Left colon (tissue), 2 donors: ENCODE results near the gene TIGD3. TPM values are rescaled to one million over a fixed set of nuclear protein-coding genes. Genes with fewer than 3 reads are reported as not detected.

Experiments used
- ATAC-seq: fragments of 200-7000 bp; cut with Tn5 transposase; one replicate; pipeline ENCODE4 v1.9.1; 2020; ENCODE audit warnings: mild to moderate bottlenecking, moderate library complexity
- DNase-seq, 2 donors: peaks; one replicate each; pipeline ENCODE4 v3.0.0-alpha.2; 2020
- intact Hi-C, 2 donors: fragments of 100-400 bp; cut with DNase I in 1 of 2; cut with micrococcal nuclease in 1 of 2; formaldehyde crosslinking; loops; one replicate each; pipeline versions ENCODE4 v1.11.2 to v1.14.0; 2022; cut with DNase I, micrococcal nuclease
- total RNA-seq, 2 donors: library from RNA; stranded (reverse); fragmentation: NEBNext Ultra II Directional; extraction: Animal tissue kit (Norgen Biotek cat#: 25700); gene quantifications; one replicate each; pipeline ENCODE4 v1.2.1, GENCODE V29; 2021
- donor health status: DM: no; HTN: no; CAD: no.
- donor health status: DM: yes; HTN: yes; CAD: no.

Gene TIGD3
- total RNA-seq, 2 donors from 2014 or later: 0.20 to 0.61 TPM

GRCh38 chr11:65381716-65382032 lies 27.1 kb downstream of the TIGD3 start:
- no peak for DNase-seq
- ATAC-seq: peak; percentile 58
- intact Hi-C loops: loop anchor here in 1 of 2 donors (5.0 kb wide), 1 partner anchor 36 kb away; no protein-coding TSS in a partner anchor

DNA sequence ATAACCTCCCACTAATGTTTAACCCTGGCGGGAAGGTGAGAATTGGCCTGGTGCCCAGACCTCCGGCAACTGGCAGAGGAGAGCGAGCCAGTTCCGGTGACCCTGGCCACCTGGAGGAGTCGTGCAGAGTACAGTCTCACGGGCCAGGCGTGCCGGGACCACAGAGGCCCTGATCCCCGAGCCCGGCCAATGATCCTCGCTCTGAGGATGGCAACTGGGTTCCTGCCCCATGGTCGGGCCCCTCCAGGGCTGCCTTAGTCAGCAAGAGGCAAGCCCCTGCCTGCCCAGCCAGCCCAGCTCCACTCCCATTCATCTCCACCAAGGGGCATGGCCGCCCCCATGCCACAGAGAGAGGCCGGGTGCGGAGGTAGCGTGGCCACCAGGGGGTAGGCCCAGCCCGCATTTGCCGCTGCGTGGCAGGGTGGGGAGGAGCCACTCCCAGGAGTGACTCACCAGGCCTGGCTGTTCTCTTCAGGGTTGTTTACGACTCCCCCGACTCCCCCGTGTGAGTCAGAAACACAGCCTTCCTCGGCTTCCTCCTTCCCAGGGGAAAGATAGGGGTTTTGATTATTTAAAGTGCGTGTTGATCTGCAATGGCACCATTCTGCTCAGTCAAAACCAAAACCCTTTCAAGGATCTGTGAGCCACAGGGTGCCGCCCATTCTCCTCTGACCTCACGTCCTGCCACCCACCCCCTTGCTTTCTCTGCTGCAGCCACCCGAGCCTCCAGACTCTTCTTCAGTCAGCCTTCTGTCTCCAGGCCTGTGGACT lies 27.7 kb downstream of the TIGD3 start, which contains the start of gene SLC25A45:
TSS of gene SLC25A45 (minus strand) at position 614 of the 771 bp plus-strand sequence. CDS start 695 bp downstream, outside the sequence.
- DNase-seq: peak; percentile 90 to 95
- ATAC-seq: peak; percentile 82
- intact Hi-C loops: loop anchor here in 1 of 2 donors (5.0 kb wide), 1 partner anchor 35 kb away; no protein-coding TSS in a partner anchor

- intact Hi-C loops: loop anchor here in 1 of 2 donors (5.0 kb wide), 1 partner anchor 34 kb away; no protein-coding TSS in a partner anchor
- DNase-seq: peak; percentile 92 to 93
- ATAC-seq: peak; percentile 55
These were observed 28.3 kb downstream of the TIGD3 start for GRCh38 chr11:65382804-65383368.

DNA sequence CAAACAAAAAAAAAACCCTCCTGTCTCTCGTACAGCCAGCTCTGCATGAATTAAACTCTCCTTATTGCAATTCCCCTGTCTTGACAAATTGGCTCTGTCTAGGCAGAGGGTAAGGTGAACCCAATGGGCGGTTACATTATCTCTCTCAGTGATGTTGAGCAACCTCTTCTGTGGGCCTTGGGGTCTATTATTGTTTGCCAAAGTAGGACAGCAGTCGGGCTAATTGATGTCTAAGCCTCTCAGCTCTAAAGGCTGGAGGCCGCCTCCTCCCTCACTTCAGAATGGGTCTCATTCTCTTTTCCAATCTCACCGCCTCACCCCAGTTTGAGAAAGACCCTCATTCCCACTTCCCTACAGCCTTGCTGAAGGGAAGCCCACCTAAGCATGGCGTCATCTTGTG lies 29.2 kb downstream of the TIGD3 start:
- DNase-seq (no peak), ATAC-seq (no peak)
- intact Hi-C loops: loop anchor here in 1 of 2 donors (5.0 kb wide), 1 partner anchor 34 kb away; no protein-coding TSS in a partner anchor

GRCh38 chr11:65384301-65384889 lies 29.8 kb downstream of the TIGD3 start:
- DNase-seq: no peak
- intact Hi-C loops: loop anchor here in 1 of 2 donors (5.0 kb wide), 1 partner anchor 33 kb away; no protein-coding TSS in a partner anchor
- no peak for ATAC-seq

- peak; percentile 91 to 95 for DNase-seq
- ATAC-seq: peak; percentile 63
- intact Hi-C loops: no loop called here
These were observed 32.0 kb downstream of the TIGD3 start, which contains the start of gene FRMD8 for GRCh38 chr11:65386307-65387140. Gene FRMD8, plus strand, starts transcription at chr11:65386637. Its CDS starts 400 bp downstream, at chr11:65387037.

- DNase-seq (no peak), ATAC-seq (no peak)
- intact Hi-C loops: no loop called here
These were observed 34.2 kb downstream of the TIGD3 start for GRCh38 chr11:65388731-65389130.

DNA sequence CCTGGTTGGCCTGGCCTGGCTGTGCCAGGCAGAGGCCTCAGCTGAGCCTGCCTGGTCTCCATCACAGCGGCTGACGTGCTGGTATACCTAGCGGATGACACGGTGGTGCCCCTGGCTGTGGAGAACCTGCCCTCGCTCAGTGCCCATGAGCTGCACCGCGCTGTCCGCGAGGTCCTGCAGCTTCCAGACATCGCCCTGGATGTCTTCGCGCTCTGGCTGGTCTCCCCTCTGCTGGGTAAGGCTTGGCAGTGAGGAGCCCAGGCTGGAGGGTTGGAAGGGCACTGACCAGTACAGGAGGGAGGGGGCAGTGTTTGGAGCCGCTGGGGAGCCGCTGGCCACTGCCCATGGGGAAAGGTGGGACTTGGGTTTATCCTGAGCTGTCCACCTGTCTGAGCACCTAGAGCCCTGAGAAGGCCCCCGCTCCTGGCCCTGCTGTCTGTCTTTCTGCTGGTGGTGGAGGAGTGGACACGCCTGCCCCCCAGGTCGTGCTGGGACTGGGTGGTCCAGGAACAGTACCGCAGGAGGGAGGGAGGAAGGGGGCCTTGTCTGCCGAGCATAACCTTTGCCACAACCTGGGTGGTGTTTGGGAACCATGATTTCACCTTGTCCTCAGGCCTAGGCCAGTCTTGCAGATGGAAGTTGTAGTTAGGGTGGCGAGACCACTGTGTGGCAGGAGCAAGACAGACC lies 34.9 kb downstream of the TIGD3 start:
- no peak for DNase-seq
- intact Hi-C loops: no loop called here

DNA sequence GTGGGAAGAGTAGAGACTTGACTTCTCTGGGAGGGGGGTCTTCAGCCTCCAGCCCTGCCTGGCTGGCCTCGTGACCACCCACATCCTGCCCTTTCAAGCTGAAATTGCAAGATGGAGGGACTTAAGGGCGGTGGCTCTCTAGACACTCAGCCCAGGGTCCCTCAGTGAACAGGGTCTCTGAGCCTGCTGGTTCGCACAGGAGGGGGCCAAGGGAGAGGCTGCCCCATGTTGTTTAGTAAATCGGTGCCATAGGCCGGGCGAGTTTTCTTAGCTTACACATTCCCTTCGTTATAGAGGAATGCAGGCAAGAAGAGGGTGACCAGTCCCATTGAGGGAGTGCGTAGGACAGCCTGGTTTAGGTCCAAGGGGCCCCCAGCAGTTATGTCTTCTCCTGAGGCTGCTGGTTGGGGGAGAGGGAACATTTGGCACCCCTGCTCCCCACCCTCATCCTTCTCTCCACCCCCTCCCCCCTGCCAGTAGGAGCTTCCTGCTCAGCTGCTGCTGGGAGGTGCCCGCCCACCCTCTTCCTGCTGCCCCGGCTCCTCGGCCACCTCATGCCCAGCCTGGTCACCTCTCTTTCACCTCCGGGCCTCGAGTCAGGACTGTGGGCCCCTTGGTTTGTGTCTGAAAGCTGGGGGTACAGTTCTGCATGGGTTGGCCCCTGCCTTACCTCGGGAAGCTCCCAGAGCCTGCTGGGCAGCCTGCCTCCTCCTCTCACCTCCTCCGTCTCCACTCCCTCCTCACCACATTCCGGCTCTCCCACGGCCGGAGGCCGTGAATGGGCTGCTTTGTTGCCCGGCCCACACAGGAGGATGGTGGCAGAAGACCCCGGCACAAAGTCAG lies 35.8 kb downstream of the TIGD3 start:
- intact Hi-C loops: no loop called here
- DNase-seq (no peak), ATAC-seq (no peak)

More for the DNA sequence above, 34.9 kb downstream of the TIGD3 start:
- ATAC-seq: no peak

DNA sequence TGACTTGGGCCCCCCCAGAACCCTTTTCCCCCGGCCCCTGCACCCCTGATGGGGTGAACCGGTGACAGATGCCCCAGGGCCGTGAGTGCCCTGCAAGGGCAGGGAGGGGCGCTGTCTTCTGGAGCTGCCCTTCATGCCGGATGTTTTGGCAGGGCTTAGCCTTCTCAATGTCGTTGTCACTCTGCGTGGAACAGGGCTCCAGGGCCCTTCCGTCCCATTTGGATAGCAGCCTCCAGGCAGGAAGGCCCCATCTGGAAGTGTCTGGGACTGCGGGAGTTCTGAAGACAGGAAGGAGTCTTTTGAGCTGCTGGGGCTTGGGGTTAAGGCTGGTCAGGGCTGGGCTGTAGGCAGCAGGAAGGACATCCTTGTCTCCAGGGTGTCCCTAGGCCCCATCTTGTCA lies 36.4 kb downstream of the TIGD3 start:
- intact Hi-C loops: no loop called here
- ATAC-seq (no peak), DNase-seq (no peak)

GRCh38 chr11:65392186-65392829 lies 37.8 kb downstream of the TIGD3 start:
- intact Hi-C loops: no loop called here
- ATAC-seq (no peak), DNase-seq (no peak)

DNA sequence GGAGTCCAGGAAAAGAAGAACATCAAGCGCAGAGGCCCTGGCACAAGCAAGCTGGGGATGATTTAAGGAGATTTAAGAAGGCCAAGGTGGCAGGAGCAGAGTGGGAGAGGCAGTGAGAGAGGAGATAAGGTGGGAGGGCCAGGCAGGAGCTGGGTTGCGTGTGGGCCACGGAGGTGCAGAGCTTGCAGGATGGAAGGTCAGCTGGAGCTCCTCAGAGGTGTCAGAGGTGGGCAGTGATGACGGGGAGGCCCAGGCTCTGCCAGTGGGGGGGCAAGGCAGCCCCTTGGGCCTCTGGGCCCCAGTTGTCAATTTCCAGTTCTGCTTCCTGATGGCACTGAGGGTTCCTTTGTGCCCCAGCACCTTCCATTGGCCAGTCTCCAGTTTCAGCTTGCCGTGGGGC lies 38.3 kb downstream of the TIGD3 start:
- DNase-seq (no peak), ATAC-seq (no peak)
- intact Hi-C loops: no loop called here

- ATAC-seq (no peak), DNase-seq (no peak)
- intact Hi-C loops: no loop called here
These were observed 39.0 kb downstream of the TIGD3 start for GRCh38 chr11:65393513-65394079.

DNA sequence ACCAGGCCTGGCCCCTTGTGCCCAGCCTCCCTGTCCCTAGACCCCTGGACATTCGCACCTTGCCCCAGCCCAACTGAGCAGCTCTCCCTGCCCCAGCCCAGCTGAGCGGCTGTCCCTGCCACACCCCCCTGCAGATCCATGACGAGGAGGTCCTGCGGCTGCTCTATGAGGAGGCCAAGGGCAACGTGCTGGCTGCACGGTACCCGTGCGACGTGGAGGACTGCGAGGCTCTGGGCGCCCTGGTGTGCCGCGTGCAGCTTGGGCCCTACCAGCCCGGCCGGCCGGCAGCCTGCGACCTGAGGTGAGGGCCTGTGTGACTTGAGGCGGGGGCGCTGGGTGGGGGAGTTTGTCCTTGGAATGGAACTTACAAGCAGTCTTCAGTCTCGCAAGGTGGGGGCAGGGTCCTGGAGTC lies 39.6 kb downstream of the TIGD3 start:
- no peak for ATAC-seq
- intact Hi-C loops: no loop called here
- no peak for DNase-seq

DNA sequence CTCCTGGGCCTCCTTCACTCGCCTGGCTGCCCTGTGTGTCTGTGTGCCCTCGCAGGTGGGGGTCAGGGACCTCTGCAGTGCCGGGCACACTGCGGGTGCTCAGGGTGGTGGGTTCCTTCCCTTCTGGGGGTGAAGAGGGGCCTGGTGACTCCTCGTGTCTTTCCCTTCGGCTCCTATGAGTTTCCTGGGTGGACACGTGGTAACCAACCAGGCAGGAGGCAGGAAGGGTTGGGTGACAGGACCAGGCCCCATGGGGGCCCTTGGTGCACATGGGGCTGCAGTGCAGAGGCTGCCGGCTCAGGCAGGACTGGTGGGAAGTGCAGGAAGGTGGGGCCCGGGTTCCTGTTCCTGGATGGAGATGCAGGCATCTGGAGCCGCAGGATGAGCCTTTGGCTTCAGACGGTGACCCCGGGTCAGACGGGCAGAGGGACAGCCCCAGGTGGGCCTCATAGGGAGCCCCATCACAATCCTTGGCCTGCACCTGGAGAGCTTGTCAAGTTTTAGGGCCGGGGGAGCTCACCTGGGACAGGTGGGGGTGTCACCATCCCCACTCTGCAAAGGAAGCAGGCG lies 41.5 kb downstream of the TIGD3 start:
- intact Hi-C loops: no loop called here
- ATAC-seq (no peak), DNase-seq (no peak)
